GM18502 (cell line): Measurements from ENCODE around the gene ADAMTSL3.
"Not testable (repeated sequence)": the region's sequence is repeated elsewhere in the genome, so short reads cannot be mapped to it uniquely, and the experiment has no call there.

Experiments
- ATAC-seq: cut with Tn5 transposase; IDR thresholded peaks from one replicate; pipeline ENCODE4 v1.9.1; 2021; ENCODE audit warnings: mild to moderate bottlenecking; ENCODE audit not compliant: unreplicated experiment, poor library complexity

ADAMTSL3 gene

DNA sequence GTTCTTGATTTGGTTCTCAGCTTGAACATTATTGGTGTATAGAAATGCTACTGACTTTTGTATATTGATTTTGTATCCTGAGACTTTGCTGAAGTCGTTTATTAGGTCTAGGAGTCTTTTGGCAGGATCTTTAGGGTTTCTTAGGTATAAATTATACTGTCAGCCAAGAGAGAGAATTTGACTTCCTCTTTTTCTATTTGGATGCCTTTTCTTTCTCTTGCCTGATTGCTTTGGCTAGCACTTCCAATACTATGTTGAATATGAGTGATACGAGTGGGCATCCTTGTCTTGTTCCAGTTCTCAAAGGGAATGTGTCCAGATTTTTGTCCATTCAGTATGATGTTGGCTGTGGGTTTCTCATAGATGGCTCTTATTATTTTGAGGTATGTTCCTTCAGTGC lies 409.8 kb downstream of the ADAMTSL3 start:
- ATAC-seq, result not testable (repeated sequence)

DNA sequence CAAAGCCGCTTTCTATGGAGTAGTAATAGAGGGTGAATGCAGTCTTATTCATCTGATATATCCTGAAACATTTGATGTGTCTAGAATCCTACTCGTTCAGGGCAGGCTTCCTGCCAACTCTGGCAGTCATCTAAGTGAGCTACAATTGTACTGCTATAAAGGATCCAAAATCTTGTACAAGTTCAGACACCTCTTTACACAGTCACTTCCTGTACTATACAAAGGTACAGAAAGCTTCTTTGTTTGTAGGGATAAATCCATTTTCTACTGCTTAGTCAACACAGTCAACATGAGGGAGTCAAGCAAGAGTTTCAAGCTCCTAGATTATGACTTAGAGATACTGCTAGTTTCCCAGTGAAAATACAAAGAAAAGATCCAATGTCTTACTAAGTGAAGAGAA lies 414.8 kb downstream of the ADAMTSL3 start:
- ATAC-seq, result not testable (repeated sequence)

DNA sequence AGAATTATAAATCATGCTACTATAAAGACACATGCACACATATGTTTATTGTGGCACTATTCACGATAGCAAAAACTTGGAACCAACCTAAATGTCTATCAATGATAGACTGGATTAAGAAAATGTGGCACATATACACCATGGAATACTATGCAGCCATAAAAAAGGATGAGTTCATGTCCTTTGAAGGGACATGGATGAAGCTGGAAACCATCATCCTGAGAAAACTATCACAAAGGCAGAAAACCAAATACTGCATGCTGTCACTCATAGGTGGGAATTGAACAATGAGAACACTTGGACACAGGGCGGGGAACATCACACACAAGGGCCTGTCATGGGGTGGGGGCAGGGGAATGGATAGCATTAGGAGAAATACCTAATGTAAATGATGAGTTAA lies 424.1 kb downstream of the ADAMTSL3 start:
- not testable (repeated sequence) for ATAC-seq

DNA sequence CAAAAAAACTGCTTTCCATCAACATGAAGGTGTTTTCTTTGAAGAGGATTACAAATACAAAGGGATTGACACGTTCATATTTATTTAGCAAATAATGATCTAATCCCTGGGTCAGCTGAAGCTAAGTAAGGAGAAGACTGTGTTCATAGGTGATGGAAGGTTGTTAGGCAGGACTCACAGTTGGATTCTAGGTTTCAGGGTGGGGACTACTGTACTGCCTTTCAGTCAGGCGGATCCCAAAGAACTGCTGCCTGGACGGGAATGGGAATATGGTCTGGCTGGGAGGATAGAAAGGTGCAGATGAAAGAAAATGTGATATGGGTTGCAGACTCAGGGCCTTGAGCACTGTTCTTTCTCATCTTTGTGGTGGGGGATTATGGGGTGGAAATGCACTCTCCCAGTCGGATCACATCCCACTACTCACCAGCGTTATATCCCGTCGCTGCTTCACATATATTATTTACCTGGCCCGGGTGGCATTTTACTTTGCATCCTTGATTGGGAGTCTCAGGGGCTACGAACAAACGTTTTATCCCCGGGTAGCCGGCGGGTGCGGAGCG lies 425.5 kb downstream of the ADAMTSL3 start:
- ATAC-seq, result not testable (repeated sequence)

DNA sequence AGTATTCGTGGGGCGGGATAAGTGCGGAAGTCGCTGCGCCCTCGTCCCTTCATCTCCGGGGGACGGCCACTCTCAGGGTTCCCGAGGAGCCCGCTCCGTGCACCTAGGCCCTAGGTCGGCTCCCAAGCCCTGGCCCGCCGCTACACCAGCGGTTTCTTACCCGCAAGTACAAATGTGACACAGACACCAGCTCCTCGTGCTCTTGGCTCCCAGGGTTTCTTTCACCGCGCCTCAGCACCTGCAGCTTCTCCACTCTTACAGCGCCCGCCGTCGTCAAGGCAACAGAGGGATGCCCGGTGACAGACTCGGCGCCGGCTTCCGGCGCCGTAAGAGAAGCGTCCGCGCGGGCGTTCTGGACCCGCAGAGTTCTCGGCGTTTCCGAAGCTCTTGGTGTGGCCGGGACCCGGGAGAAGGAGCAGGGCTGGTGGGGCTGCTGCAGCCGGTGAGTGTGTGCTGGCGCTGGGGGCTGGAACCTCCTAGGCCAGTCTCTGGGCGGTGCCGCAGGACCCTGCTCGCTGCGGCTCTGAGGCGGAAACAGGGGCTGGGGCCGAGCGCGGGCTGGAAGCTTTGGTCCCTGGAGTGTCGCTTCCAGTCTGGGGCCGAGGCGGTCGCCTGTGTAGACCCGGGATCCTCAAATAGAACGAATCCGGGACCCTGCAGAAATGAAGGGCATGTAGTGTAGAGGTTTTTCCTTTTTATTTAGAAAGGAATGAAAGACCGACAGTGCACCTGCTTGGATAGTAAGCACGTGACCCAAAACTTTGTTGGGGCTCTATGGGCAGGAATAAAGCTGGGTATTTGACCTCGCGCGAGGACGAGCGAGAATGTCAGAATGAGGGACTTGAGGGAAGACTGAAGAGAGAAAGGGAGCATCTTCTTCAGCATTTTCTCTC lies 426.2 kb downstream of the ADAMTSL3 start:
- ATAC-seq, result peak; percentile 92

DNA sequence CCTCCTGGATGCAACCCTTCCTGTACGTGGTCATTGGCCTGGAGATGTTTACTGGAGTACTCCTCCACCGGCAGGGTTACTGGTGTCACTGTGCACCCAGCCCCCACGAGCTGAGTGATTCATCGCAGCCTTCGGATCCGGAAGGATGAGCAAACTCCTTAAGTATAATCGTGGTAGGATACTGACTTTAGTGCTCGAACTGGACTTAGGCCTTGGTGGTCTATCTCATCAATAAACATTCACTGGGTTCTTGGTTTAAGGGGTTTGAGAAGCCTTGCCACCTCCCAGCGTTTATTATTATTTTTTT lies 426.8 kb downstream of the ADAMTSL3 start:
- not testable (repeated sequence) for ATAC-seq

DNA sequence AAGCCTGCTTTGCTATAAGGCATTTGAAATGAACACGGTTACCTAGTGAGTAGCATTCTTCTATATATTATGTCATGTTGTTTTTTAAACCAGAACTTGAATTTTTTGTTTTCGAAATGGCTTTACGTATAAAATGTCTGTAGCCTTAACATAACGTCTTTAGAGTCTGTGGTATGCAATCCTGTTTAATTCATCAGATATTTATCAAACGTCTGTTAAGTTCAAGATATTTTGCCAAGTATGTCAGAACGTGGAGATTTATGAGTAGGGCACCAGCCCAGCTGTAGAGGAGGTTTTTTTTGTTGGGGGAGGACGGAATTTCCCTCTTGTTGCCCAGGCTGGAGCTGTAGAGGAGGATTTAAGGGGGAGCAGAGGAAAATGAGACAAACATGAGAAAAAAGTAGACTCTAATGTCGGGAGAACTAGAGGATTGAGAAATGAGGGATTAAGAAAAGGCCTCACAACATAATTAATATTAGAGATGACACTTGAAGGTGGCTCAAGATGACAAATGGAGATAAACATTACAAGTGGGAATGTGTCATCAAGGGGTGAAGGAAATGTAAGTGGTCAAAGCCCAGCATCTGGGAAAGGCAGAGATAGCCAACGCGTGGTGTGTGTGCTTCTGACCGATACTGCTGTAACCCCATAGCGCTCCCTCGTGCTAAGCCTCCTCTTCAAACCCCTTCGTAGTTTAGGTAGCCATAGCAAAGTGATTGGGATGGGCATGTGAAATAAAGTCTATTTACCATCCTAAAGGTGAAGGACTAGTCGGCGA lies 427.7 kb downstream of the ADAMTSL3 start:
- ATAC-seq, result no peak

DNA sequence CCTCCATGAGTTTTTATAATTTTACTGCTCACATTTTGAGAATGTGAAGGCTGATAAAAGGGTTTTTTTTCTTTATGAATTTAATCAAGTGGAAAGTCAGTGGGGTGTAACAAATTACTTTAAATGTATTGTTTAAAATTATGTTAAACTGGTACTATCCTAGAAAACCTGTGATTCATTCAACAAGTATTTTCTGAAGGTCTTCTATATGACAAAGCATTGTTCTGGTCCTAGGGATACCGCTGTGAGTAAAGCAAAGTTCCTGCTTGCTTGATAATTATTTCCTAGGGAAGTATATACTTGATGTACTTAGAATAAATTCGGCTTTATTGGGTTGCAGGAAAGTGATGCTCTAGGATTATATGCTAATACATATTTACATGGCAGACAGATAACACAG lies 428.8 kb downstream of the ADAMTSL3 start:
- ATAC-seq, result no peak

DNA sequence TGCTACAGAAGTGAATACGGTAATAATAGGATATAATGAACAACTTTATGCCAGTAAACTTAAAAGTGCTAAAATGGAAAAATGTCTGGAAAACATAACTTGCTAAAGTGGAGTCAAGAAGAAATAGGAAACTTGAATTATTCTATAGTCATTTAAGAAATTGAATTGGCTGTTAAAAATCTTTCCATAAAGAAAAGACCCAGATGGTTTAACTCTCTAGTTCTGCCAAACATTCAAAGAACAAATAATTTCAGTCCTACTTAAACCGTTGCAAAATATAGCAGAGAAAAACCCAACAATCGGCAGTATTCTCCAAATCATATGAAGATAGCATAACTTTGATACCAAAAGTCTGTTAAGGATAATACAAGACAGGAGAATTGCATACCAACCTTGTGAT lies 432.1 kb downstream of the ADAMTSL3 start:
- ATAC-seq, result not testable (repeated sequence)
